Loucy (cell line): Measurements from ENCODE around the gene OTOP3.

Source experiments
- CTCF ChIP-seq: fragments of 200-600 bp; sonication (generic); conservative IDR thresholded peaks from 2 replicates; pipeline ENCODE4 v1.5.1; 2014; ENCODE audit warnings: mild to moderate bottlenecking, antibody characterized with exemption, low read length
- EZH2phosphoT487 ChIP-seq: fragments of 200-600 bp; IDR thresholded peaks from 2 replicates; pipeline ENCODE4 v1.6.1; 2018; ENCODE audit warnings: antibody characterized with exemption, mild to moderate bottlenecking, moderate library complexity, borderline replicate concordance

- TF ChIP-seq CTCF (no peak), EZH2phosphoT487 (no peak)
Measured at GRCh38 chr17:74951065-74951464, 15.4 kb downstream of the OTOP3 start.
